Glomerular endothelial cell (primary cell): ENCODE measurements around the gene SPC24. TPM values are rescaled to one million over a fixed set of nuclear protein-coding genes. Genes with fewer than 3 reads are reported as not detected.

Experiments used
- DNase-seq: peaks from one replicate; pipeline ENCODE4 v3.0.0-alpha.2; 2011; ENCODE audit warnings: low read depth, low spot score; ENCODE audit errors: extremely low read depth
- total RNA-seq: library from RNA; depleted of rRNA; stranded (reverse); fragments of >200 nt; gene quantifications from 2 replicates; pipeline ENCODE4 v1.2.3, GENCODE V29; 2015

SPC24 gene, protein sequence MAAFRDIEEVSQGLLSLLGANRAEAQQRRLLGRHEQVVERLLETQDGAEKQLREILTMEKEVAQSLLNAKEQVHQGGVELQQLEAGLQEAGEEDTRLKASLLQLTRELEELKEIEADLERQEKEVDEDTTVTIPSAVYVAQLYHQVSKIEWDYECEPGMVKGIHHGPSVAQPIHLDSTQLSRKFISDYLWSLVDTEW
- total RNA-seq = 4.7 and 11.9 TPM in 2 replicates

DNA sequence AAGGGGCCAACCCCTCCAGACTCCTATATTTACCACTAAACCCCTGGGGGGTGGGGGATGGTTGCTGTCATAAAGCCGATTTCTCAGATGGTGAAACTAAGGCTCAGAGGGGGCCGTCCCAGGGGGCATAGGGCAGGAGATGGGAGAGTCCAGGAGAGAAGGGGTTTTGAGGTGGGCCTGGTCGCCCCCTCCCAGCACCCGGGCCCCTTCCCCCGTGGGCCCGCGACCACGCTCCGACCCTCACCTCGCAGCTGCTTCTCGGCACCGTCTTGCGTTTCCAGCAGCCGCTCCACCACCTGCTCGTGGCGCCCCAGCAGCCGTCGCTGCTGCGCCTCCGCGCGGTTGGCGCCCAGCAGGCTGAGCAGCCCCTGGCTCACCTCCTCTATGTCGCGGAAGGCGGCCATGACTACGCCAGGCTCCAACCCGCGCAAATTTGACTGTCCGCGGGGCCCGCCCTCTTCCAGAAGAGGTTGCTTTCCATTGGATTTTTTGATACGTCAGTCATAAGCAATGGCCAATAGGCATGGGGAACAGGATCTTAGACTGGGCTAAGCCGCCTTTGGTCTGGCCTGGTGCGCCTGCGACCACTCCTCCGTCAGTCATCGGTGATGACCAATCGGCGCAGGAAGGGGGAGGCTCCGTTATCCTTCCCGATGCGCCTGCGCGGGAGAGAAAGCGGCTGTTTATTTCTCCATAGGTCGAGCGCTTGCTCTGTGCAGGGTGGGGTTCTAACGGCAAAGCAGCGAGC lies at the start of gene SPC24:
TSS of gene SPC24 (minus strand) at position 410 of the 748 bp plus-strand sequence. CDS start at position 404, 6 bp downstream.
- peak; percentile 96 for DNase-seq

DNA sequence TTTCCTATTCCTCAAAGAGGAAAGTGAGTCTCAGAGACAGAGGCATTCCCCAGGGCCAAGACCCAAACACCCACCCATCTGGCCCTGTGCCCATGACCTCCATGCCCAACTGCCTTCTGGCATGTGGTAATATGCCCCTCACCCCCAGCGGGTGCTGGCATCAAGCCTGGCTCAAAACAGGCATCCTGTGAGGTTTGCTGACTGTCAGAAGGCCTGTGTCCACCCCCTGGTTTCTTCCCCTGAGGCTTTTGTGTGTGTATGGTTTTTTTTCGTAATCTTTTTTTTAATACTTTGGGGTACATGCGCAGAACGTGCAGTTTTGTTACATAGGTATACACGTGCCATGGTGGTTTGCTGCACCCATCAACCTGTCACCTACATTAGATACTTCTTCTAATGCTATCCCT lies 49.4 kb upstream of the SPC24 start:
- DNase-seq = no peak

DNA sequence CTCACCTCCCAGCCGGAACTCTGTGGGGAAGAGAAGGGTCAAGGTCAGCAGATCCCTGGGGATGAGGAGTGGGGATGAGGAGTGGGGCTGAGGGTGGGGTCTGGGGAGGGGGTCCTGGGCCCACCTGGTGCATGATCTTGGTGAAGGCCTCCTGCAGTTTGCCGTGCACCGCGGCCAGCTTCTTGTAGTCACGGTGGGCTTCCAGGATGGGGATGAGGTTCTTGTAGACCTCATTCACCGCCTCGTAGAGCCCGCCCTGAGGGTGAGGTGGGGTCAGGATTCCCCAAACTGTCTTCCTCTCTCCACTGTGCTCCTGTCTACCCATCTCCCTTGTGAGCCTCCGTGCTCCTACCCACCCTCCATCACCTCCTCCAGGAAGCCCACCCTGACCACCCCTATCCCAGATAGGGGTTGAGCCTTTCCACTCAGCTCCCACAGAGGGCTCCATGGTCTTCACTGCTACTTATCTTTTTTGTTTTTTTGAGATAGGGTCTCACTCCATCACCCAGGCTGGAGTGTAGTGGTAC lies 48.6 kb upstream of the SPC24 start:
- no peak for DNase-seq

DNA sequence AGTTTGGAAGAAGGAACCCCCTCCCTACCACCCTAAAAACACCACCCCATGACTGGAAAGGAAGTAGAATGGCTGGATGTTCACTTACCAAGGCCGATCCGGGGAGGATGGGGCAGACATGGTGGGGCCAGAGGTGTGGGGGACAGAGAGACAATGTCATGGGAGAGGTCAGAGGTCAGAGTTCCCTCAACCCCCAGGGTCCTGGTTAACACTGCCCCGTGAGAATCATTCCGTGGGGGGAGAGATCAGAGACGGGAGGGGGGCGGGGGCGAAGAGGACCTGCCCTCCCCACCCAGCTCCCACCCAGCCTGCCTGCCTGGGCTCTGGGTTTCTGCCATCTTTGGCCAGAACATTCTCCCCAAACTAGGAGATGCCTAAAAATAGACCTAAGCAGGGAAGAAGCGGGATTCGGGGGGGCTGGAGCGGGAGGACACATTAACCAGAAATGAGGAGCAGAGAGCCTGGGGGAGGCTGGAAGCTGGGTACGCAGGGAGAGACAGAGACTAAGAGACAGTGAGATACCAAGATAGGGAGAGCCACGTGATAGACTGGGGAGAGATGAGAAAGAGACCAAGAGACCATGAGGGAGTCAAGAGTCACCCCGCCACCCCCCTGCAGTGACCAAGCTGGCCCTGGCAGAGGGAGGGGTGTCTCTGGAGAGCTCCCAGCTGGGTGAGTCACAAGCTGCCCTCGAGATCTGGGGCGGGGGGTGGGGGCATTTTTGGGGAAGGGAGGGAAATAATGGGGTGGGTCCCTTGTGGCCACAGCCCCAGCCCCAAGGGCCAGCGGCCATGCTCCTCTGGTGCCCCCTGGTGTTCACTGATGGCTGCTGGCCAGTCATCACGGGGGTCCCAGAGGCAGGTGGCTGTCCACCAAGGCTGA lies 47.9 kb upstream of the SPC24 start:
- no peak for DNase-seq

DNA sequence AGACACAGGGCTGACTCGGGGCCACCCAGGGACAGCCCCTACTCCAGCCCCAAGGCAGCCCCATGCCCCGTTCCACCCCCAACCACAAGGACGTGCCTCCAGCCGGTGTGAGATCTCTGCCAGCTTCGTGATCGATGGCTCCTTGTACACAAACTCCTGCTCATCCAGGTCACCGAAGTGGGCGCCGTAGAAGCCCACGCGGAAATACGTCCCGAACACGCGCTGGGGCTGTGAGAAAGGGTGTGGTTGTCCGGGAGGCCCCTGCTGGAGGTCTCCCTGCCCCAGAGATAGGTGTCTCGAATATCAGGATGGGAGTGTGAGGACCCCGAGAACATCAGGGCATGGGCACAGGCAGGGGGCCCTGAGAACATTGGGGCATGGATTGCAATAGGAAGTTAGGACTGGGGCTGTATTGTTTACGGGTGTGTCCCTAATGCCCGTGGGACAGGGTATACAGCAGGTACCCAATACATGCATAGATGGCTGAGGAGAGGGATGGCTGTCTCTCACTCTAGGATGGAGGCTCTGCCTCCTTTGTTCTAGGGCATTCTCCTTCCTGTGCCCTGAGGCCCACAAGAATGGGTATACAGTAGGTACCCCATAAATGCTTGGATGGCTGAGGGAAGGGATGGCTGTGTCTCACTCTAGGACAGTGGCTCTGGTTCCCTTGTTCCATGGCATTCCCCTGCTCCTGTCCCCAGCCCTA lies 47.1 kb upstream of the SPC24 start:
- DNase-seq = no peak

DNA sequence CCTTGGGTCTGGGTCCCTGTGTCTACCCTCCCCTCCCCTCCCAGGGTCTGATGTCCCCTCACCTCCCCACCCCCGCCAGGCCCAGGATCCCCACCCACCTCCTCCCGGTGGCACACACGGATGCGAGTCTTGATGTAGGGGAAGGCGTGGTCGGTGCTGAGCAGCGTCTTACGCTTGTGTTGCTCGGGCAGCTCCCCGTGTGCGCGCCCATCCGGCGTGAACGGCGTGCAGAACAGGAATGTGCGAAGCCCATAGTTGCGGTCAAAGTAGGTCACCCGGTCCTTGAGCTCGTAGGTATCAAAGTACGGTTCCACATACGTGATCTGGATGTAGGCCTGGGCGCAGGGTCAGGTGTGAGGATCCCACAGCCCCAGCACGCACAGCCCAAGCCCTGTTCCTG lies 46.2 kb upstream of the SPC24 start:
- no peak for DNase-seq

DNA sequence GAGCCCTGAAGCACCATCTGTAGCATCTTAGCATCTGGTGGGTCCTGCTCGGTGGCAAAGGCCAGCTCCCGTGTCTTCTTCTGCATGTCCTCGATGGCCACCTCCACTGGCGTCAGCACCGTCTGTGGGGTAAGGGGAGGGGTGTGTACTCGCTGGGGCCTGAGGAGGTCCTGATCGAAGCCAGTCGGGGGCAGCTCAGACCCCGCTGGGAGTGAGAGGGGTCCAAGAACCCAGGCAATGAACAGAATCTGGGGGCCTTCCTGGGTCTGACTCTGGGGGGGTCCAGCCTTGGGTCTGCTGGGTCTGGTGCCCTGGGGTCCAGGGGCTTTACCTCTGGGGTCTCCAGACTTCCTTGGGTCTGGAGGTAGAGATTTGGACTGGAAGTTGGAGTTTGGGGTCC lies 45.3 kb upstream of the SPC24 start:
- DNase-seq = no peak

DNA sequence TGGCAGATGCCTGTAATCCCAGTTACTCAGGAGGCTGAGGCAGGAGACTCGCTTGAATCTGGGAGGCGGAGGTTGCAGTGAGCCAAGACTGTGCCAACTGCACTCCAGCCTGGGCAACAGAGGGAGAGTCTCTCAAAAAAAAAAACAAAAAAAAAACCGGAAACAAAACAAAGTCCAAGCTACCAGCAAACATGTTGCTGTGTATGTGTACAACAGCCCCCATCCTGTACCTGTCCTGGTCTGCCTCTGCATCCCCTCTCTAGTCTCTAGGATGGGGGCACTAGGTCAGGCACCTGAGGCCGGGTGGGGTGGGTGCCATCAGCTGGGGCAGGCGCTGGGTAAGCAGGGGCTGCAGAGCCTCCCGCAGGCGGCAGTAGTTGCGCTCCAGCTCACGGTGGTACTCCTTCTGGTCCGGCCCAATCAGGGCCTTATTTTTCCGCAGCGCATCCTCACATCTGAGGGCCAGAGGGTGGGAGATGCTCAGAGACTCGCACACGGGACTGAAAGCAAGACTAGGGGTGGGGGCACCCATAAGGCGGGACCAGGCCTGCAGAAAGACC lies 44.5 kb upstream of the SPC24 start:
- no peak for DNase-seq

DNA sequence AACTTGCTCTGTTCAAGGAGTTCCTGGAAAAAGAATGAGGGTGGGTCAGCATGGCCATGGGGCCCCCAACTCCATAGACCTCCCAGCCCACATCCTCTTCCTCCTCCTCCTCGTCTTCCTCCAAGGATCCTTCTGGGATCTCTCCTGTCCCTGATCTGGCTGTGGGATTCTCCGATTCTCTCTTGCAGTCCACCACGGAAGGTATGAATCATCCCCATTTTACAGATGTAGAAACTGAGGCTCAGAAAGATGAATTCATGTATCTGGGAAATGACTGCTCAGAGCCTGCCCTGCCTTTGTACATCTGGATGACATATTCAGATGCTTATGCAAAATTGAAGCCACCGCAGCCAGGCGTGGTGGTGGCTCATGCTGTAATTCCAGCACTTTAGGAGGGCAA lies 43.9 kb upstream of the SPC24 start:
- DNase-seq = no peak

DNA sequence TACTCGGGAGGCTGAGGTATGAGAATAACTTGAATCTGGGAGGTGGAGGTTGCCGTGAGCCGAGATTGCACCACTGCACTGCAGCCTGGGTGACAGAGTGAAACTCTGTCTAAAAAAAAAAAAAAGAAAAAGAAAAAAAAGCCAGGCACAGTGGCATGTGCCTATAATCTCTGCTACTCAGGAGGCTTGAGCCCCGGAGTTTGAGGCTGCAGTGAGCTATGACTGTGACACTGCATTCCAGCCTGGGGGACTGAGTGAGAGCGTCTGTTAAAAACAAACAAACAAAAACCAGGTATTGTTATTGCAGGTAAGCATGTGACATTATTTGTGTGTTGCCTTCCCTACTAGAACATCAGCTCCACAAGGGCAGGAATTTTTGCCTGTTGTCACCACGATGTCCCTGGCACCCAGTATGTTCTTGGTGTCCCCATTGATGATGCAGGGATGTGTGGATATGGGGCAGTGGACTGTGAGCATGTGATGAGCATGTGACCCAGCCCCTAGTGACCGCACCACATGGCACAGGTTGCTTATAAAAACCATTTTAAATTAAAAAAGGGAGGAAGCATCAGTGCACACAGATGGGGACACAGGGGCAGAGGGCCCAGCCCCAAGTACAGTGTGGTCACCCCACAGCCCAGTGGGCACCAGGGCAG lies 43.3 kb upstream of the SPC24 start:
- no peak for DNase-seq

DNA sequence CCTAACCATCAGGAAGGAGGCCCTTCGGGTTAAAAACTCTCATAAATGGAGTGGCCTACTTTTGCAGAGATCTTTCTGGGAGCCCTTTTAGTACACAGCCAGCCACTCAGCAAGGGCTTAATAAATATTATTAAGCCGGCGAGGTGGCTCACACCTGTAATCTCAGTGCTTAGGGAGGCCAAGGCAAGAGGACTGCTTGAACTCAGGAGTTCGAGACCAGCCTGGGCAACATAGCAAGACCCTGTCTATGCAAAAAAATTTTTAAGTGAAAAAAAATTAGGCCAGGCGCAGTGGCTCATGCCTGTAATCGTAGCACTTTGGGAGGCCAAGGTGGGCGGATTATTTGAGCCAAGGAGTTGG lies 42.6 kb upstream of the SPC24 start:
- no peak for DNase-seq

DNA sequence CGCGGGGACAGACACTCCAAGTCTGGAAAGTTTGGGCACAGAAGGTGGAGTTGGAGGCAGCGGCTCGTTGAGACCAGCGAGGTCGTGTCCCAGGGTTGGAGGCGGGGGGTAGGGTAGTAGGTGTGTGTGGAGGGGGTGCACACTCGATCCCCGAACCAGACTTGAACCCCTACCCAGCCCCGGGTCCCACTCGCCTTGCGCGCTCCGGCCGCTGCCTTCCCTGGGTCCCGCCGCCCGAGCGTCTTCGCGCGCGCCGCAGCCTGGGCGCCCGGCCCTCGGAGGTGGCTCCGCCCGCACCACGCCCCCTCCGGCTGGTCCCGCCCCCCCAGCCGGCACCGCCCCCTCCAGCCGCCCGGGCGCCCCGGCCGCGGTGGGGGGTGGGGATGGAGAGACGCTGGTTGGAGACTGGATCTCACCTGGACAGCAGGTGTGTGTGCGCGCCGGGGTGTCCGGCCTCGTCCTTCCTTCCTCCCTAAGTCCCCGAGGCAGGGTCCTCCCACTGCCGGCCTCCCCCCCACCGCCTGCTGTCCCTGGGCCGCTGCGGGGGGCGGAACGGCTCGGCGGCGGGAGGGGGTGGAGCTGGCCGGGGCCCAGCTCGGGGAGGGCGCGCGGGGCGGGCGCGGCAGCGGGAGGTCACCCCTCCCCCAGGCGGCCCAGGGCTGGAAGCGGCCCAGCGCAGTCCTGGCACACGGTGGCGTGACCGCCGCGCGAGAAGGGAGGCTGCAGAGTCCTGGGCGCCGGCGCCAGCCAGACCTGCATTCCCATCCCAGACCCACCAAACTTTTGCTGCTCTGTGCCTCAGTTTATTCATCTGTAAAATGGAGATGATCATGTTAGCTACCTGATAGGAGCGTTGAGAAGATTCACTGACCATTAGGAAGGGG lies 42.0 kb upstream of the SPC24 start, which contains the start of gene KANK2:
TSS of gene KANK2 (minus strand) at position 255 of the 884 bp plus-strand sequence. CDS start 3,034 bp downstream, outside the sequence.
- no peak for DNase-seq

DNA sequence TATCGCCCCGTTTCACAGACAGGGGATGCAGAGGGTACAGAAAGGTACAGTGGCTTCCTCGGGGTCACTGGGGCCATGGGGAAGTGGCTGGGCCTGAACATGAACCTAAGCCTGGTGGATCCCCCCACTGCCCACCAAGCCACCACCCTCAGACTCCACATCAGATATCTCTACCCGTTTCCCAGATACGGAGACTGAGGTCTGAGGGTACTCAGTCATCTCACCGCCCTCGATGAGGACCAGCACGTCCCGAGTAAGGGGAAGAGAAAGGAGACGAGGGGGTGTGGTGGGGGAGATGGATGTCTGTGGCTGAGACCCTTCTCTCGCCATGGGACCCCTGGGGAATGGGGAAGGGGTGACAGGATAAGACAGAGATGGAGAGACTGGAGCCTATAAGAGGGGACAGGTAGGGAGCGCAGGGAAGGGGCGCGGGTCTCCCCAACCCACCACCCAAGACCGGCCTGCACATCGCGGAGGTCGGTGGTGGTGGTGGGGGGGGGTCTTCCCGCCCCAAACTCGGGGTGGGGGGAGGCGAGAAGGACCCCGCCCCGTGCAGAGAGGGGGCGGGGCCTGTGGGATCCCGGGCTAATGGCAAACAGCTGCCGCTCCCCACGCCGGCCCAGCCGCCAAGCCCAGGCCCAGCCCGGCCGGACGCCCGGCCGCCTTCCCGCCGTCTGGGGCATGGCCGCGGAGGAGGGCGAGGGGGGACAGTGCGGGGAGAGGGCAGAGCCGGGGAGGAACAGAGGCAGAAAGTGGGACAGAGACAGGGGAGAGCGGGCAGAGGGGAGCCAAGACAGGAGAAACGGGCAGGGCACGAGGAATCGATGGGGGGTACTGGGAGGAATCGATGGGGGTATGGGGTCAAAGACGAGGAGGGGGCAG lies 41.1 kb upstream of the SPC24 start:
- DNase-seq = no peak

DNA sequence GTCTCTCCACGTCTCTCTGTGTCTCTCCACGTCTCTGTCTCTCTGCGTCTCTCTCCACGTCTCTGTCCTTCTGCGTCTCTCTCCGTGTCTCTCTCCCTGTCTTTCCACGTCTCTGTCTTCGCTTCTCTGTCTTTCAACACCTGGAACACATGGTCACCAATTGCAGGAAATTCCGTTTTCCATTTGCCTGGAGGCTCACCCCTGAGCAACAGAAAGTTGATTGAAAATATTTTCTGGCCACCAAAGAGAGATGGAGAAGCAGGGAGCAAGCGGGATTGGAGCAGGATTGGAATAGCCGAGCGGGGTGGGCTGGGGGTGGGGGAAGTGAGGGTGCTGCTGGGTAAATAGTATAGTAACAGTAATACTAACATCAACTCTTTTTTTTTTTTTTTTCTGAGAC lies 40.1 kb upstream of the SPC24 start:
- no peak for DNase-seq

DNA sequence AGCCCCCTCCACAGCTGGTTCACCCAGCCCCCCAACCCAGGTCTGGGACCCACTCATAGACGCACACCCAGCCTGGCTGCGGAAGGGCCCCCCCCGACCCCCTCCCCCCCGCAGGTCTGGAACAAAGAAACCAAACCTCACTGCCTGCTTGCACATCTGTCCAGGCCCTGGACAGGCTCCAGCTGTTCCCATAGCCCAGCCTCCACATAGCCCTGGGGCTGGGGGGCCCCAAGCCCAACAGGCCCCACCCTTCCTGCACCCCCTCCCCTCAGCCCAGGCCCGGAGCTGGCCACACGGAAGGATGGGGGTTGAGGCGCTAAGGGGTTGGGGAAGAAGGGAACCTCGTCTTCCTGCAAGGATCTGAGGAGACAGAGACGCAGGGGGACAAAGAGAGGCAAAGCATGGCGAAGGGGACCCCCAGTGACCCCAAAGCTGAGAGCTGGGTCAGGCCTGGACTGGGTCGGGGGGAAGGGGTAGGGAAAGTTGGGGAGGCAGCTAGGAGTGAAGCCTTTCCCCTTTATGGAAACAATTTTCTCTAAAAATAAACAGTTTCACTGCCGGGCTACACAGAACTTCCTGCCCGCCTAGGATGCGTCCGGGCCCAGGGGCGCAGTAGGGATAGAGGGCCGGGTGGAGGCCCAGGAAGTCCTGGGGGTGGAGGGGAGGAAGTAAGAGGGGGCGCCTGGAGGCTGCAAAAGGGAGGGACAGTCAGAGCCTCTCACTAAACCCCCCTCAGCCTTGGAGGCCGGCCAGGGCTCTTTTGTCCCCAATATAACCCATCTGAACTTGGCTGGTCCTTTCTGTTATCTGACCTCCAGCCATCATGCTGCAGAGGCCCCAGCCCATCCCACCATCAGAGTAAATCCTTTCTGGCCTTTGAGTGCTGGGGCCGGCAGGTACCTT lies 39.3 kb upstream of the SPC24 start:
- DNase-seq = no peak

DNA sequence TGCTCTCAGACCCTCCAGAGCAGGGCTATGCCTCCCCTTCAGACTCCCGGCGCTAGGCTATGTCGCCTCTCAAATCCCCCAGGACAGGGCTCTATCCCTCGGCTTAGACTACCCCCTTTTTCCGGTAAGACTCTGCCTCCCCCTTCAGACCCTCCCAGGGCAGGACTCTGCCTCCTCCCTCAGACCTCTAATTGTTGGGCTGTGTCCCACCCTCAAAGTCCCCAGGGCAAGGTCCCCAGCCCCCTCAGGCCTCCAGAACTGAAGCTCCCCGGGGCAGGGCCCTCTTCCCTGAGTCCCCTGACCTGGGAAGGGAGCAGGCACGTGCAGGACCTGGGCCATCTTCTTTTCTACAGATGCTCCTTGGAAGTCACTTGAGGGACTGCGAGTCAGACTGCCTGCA lies 38.6 kb upstream of the SPC24 start:
- no peak for DNase-seq
